Astrocyte of the spinal cord (primary cell): ENCODE measurements around the gene THPO.
A peak's percentile ranks its signal among the peaks of the same experiment; 100 is the strongest.

Experiments used
- DNase-seq: peaks from one replicate; pipeline ENCODE4 v3.0.0; 2011; ENCODE audit warnings: low read depth, low spot score
- H3K4me3 ChIP-seq: 2 replicates; pipeline ENCODE4 v1.5.1; 2011; ENCODE audit warnings: low read depth, mild to moderate bottlenecking, low read length, moderate library complexity
- CTCF ChIP-seq: IDR thresholded peaks from 2 replicates; pipeline ENCODE4 v1.5.1; 2012; ENCODE audit warnings: low read depth, mild to moderate bottlenecking, low read length, inconsistent platforms
- in situ Hi-C: cut with HindIII; loops from 2 replicates; pipeline ENCODE4 v1.10.0; 2017; ENCODE audit warnings: low sequenced_read_pairs

Gene THPO

GRCh38 chr3:184368116-184368515, 9.9 kb downstream of the THPO start:
- no peak for DNase-seq
- TF ChIP-seq CTCF: no peak
- H3K4me3 ChIP-seq: no peak overlapping the region
- in situ Hi-C loops: no loop called here

DNA sequence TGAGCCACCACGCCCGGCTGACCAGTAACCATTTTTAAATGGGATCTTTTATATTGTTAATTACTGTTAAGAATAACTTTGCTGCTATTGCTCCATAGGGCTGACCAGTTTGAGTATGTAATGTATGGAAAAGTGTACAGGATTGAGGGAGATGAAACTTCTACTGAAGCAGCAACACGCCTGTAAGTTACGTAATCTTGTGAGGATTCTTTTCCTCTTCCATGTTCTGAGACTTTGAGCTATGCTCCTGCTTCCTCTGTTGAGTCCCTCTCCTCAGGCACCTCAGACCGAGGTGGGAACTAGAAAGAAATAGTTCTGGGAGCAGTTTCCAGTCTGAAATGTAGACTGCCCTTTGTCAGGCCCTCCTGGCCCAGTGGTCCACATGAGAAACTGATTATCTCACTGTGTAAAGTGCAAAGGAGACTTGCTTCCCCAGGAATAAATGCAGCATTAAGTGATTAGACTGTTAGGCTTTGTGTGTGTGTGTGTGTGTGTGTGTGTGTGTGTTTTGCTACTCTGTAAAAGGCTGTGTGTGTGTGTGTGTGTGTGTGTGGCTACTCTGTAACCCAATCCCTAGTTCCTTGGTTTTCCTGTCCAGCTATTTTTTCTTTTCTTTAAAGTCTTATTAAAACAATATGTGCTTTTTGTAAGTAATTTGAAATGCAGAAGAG, 11.3 kb downstream of the THPO start:
- peak; percentile 60 for DNase-seq
- H3K4me3 ChIP-seq: no peak overlapping the region
- TF ChIP-seq CTCF: no peak
- in situ Hi-C loops: no loop called here

GRCh38 chr3:184362668-184363546, 15.1 kb downstream of the THPO start:
- DNase-seq: peak; percentile 98
- peak overlapping the region; percentile 80 for H3K4me3 ChIP-seq
- TF ChIP-seq CTCF: peak; percentile 68
- in situ Hi-C loops: no loop called here

DNA sequence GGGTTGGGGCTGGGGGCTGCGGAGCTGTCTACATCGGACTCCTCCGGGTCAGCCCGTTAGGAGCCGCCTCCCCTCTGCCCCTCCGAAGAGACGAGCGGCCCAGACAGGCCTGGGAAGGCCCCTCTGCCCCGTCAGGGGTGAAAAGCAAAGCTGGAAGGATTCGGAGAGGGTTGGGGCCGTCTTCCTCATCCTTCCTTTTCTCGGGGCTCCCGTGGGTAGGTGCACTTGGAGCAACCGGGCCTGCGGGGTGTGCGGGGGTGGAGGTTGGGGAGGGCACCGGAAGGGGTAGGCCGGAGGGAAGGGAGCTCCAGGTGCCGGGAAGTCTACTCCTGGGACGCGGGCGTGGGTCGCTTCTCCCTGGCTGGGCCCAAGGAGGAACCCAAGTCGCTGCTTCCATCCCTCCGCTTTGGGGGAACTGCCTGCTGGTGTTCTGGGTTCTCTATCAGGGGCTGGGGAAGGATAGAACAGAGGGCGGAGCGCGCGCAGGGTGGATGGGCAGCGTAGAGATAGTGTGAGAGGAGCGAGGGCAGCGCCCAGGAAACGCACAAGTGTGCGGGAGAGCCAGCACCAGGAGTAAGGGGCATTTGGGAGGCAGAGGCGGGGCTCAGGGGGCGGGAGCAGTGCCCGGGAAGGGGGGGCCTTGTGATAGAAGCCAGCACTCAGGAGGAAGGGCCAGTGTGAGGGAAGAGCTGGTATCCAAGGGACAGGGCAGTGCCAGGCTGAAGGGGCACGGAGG, 15.9 kb downstream of the THPO start:
- DNase-seq: peak; percentile 72
- TF ChIP-seq CTCF: no peak
- in situ Hi-C loops: no loop called here
- H3K4me3 ChIP-seq: peak overlapping the region; percentile 80

- peak within 1 kb of the TSS; percentile 80 for H3K4me3 ChIP-seq
- in situ Hi-C loops: no loop called here
- TF ChIP-seq CTCF: no peak
- peak; percentile 46 for DNase-seq
These were observed 16.5 kb downstream of the THPO start, which contains the start of the genes CLCN2 and POLR2H for GRCh38 chr3:184361532-184361931. CLCN2 (minus strand) TSS chr3:184361605; CDS start chr3:184361479, 126 bp downstream. POLR2H (plus strand) TSS chr3:184361710; CDS start chr3:184363493, 1,783 bp downstream.

- peak overlapping the region; percentile 80 for H3K4me3 ChIP-seq
- no peak for DNase-seq
- TF ChIP-seq CTCF: no peak
- in situ Hi-C loops: no loop called here
These were observed 17.0 kb downstream of the THPO start for GRCh38 chr3:184360929-184361531.
